ENCODE results near the gene R3HCC1L. TPM values are rescaled to one million over a fixed set of nuclear protein-coding genes. Genes with fewer than 3 reads are reported as not detected.

The R3HCC1L gene
- total RNA-seq, 2 experiments from 2014 or later = 13.2 to 13.3 TPM

DNA sequence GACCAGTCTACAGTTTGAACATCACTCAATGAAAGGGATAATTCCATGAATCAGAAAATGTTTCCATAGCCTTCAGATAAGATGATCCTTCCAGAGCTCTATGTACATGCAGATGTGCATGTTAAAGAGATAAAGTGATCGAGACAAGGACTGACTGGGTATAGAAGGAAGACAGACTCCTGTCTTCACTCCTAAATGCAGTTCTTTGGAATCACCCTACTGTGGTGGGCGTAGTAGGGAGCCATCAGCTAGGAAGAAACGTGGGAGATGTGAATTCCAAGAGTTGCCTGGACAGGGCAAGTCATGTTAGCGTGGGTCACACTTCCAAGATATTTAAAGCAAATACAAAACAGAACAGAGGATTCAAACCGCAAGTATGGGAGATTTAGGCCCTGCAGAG, 109.7 kb downstream of the R3HCC1L start:
- ChIA-PET CTCF (no interaction called here), POLR2A (no interaction called here)
- H3K36me3 Mint-ChIP-seq = peaks cover 38% of the 10 kb centered on the region
- H3K4me1 Mint-ChIP-seq (ENCODE audit: low read depth) = no peaks in the 10 kb centered on the region
- no peak for DNase-seq
- no peak overlapping the region for H3K27ac Mint-ChIP-seq
- H3K9me3 Mint-ChIP-seq = no peaks in the 10 kb centered on the region
- intact Hi-C loops (cut with micrococcal nuclease) = no loop called here
- no peaks in the 10 kb centered on the region for H3K27me3 Mint-ChIP-seq
- no peak overlapping the region for H3K4me3 Mint-ChIP-seq

DNA sequence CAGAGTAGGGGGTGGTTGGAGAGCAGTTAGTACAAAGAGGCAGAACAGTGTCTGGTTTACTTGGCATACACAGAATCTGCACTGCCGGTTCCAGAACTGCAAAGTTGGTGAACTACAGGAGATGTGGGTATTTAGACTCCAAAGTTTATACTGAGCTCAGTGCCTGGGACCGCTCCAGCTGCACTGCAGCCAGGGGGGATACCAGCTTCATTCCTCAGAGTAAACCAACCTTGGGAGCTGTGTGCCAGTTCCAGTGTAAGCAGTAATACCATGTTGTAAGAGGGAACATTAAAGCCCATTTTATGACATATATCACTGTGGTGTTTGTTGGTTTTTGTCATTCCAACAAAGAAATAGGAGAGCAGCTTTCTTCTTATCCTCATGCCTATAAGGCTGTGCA, 110.1 kb downstream of the R3HCC1L start:
- DNase-seq = no peak
- Mint-ChIP-seq H3K27ac (no peak overlapping the region), H3K4me3 (no peak overlapping the region), H3K27me3 (no peaks in the 10 kb centered on the region), H3K4me1 (ENCODE audit: low read depth) (no peaks in the 10 kb centered on the region), H3K36me3 (peaks cover 41% of the 10 kb centered on the region), H3K9me3 (no peaks in the 10 kb centered on the region)
- POLR2A ChIA-PET = no interaction called here
- CTCF ChIA-PET = no interaction called here
- intact Hi-C loops (cut with micrococcal nuclease) = no loop called here

DNA sequence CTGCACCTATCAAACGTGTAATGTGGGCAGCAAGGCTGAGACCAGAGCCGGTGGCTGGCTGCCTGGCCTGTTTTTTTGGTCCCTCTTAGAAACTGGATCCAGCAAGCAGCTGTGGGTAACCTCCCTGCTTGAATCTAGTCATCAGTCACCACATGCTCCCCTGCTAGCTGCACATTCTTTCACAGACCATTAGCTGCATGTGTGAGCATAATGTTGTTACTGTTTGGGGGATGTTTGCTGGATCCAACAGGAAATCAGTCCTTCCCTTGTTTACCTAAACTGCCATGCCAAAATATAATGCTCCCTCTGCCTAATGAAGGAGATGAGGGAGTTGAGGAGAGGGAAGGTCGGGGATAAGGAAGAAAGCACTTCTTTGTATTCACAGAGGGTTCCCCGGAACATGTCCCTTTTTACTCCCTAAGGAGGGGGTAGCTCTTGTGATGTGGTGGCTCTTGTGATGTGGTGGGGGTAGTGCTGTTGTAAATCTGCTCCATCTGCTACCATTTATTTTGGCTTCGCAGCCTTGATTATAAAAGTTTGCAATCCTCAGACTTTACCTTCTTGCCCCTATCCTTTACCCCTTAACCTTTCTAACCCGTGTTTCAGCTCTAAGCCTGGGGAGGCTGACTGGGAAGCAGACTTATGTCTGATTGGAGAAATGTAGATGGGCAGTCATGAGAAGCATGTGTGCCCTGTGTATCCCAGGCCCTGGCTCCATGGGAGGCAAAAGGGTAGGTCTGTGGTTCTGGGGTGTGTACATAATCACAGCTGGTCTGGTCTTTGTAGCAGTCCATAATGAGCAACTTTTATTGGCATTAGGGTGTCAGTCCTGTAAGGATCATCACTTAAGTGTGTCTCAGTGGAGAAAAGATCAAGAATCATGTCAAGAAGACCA, 112.7 kb downstream of the R3HCC1L start:
- ChIA-PET POLR2A (no interaction called here), CTCF (interaction anchor here (1.2 kb wide), 1 partner anchor 77 kb away, joined by 4 read pairs; no protein-coding TSS in a partner anchor)
- H3K27ac Mint-ChIP-seq = no peak overlapping the region
- peaks cover 37% of the 10 kb centered on the region for H3K36me3 Mint-ChIP-seq
- H3K9me3 Mint-ChIP-seq = no peaks in the 10 kb centered on the region
- H3K4me1 Mint-ChIP-seq (ENCODE audit: low read depth) = no peaks in the 10 kb centered on the region
- no peak for DNase-seq
- H3K27me3 Mint-ChIP-seq = no peaks in the 10 kb centered on the region
- intact Hi-C loops (cut with micrococcal nuclease) = no loop called here
- H3K4me3 Mint-ChIP-seq = no peak overlapping the region

DNA sequence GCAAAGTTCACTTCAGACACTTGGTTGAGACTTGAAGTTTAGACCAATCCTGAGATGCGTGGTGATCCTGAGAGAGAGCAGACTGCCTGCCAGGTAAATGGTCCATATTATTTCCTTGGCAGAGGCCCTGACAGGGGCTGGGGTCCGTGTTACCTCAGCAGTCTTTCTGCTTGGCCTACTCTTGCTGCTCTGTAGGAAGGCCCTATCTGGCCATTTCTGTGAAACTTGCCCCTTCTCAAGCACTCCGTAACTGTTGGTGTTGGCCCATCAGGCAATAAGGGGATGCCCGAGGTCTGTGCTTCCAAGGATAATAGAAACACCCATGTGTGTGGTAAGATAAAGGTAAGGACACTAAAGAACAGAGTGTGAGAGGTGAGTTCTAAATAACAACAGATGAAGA, 113.6 kb downstream of the R3HCC1L start:
- Mint-ChIP-seq H3K27ac (no peak overlapping the region), H3K36me3 (peaks cover 33% of the 10 kb centered on the region), H3K4me3 (no peak overlapping the region), H3K9me3 (no peaks in the 10 kb centered on the region), H3K4me1 (ENCODE audit: low read depth) (no peaks in the 10 kb centered on the region), H3K27me3 (no peaks in the 10 kb centered on the region)
- ChIA-PET CTCF (no interaction called here), POLR2A (no interaction called here)
- intact Hi-C loops (cut with micrococcal nuclease) = no loop called here
- DNase-seq = no peak

DNA sequence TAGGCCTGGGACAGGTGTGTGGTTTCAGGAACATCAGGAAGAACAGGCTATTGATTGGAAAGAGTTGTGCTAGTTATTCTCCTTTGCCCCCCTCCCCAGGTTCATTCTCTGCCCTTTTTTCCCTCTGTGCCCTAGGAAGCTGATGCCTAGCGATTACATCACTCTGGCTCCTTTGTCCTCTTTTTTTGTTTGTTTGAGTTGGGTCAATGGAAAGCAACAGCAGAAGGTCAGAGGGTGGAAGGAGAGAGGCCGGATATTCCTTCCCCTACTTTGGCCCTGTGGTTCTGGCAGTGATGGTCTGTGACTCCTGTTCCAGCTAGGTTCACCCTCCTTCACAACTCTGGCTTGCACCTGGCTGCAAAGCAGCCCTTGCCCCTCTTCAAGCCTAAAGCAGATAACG, 114.7 kb downstream of the R3HCC1L start:
- H3K27ac Mint-ChIP-seq = no peak overlapping the region
- CTCF ChIA-PET = no interaction called here
- POLR2A ChIA-PET = no interaction called here
- no peak overlapping the region for H3K4me3 Mint-ChIP-seq
- intact Hi-C loops (cut with micrococcal nuclease) = no loop called here
- H3K27me3 Mint-ChIP-seq = no peaks in the 10 kb centered on the region
- DNase-seq = no peak
- no peaks in the 10 kb centered on the region for H3K9me3 Mint-ChIP-seq
- no peaks in the 10 kb centered on the region for H3K4me1 Mint-ChIP-seq (ENCODE audit: low read depth)
- peaks cover 29% of the 10 kb centered on the region for H3K36me3 Mint-ChIP-seq

DNA sequence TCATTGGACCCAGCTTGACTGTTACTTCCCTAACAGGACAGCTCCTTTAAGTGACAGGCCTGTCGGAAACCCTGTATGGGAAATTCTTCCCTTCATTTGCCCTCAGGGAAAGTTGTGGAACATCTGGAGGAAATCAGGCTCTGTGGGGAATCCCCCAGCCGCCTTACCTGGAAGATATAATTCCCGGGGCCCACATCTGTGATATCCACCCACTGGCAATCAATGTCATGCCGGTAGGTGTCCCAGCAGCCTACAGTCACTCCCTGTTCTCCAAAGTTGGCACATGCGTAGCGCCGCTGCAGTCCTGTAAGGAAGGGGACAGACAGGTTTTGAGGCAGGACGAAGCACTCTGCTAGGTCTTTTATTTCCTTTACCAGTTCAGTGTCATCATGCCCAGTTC, 116.9 kb downstream of the R3HCC1L start:
- no peaks in the 10 kb centered on the region for H3K27me3 Mint-ChIP-seq
- peaks cover 19% of the 10 kb centered on the region for H3K36me3 Mint-ChIP-seq
- ChIA-PET CTCF (no interaction called here), POLR2A (no interaction called here)
- H3K27ac Mint-ChIP-seq = no peak overlapping the region
- no peak overlapping the region for H3K4me3 Mint-ChIP-seq
- DNase-seq = no peak
- H3K9me3 Mint-ChIP-seq = no peaks in the 10 kb centered on the region
- intact Hi-C loops (cut with micrococcal nuclease) = no loop called here
- H3K4me1 Mint-ChIP-seq (ENCODE audit: low read depth) = no peaks in the 10 kb centered on the region

DNA sequence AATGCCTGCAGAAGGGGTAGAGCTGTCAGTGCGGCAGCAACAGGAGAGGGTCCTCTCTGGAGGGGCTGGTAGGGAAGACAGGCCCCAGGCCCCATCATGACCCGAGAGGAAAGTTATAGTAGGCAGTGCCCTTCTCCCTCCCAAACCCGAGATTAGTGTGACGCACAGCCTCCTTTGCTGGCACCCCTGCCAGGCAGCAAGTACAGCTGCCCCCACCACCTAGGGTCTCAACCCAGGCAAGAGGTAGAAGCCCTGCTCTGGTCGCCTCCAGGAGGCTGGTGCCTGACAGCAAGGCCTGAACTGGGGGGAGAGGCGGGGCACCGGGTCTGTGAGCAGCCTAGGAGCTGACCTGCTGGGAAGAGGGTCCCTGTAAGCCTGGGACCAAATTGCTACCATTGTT, 118.0 kb downstream of the R3HCC1L start:
- ChIA-PET CTCF (interaction anchor here (2.0 kb wide), 1 partner anchor 82 kb away, joined by 7 read pairs; no protein-coding TSS in a partner anchor), POLR2A (no interaction called here)
- H3K9me3 Mint-ChIP-seq = no peaks in the 10 kb centered on the region
- H3K27ac Mint-ChIP-seq = no peak overlapping the region
- intact Hi-C loops (cut with micrococcal nuclease) = no loop called here
- H3K27me3 Mint-ChIP-seq = no peaks in the 10 kb centered on the region
- no peak overlapping the region for H3K4me3 Mint-ChIP-seq
- H3K36me3 Mint-ChIP-seq = peaks cover 15% of the 10 kb centered on the region
- H3K4me1 Mint-ChIP-seq (ENCODE audit: low read depth) = no peaks in the 10 kb centered on the region
- no peak for DNase-seq

DNA sequence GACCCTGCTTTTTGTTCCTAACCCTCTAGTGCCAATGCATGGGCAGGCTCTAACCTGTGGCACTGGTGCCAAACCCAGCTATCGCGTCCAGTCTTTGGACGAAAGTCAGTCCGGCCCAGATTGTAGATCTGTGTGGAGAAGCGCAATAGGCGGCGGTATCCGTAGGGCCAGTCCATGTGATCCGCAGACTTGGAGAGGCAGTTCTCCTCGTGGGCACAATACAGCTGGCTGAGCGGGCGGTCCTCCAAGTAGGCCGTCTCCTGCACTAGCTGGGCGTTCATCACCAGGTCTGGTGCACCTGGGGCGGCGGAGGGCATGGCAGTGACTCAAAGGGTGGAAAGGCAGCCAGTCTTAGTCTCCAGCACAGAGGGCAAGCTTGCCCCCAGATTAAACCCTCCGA, 119.0 kb downstream of the R3HCC1L start:
- intact Hi-C loops (cut with micrococcal nuclease) = no loop called here
- ChIA-PET CTCF (interaction anchor here (2.0 kb wide), 1 partner anchor 83 kb away, joined by 7 read pairs; no protein-coding TSS in a partner anchor), POLR2A (no interaction called here)
- no peak for DNase-seq
- H3K4me1 Mint-ChIP-seq (ENCODE audit: low read depth) = no peaks in the 10 kb centered on the region
- no peak overlapping the region for H3K27ac Mint-ChIP-seq
- H3K4me3 Mint-ChIP-seq = no peak overlapping the region
- no peaks in the 10 kb centered on the region for H3K27me3 Mint-ChIP-seq
- no peaks in the 10 kb centered on the region for H3K9me3 Mint-ChIP-seq
- H3K36me3 Mint-ChIP-seq = peaks cover 12% of the 10 kb centered on the region

DNA sequence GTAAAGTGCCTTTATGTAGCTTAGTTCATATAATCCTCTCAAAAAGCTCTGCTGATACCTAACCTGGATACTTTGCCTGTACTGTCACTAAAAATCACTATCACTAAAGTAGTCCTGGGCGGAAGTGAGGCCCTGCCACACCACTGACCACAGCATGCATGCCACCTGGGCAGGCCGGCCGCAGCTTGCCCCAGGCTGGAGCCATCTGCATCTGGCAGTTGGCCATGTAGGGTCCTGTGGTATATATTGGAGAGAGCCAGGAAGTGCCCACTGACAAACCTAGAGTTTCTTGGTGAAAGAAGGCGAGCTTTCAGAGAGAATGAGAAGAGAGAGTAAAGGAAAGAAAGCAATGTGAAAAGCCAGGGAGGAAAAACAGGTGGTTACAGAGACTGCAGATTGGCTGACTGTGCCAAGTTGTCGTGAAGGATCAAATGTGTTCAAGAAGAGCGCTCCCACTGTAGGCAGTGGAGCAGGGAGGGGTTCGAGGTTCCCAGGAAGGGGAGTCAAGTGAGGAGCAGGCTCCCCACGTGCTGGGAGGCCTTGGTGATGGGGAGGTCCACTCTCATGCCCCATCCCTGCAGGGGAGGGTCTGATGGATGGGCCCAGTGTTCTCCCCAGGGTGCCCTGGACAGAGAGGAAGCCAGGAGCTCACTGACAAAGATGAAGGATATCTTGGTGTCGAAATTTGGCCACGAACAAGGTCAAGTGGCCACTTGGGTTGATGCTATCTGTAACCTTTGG, 119.9 kb downstream of the R3HCC1L start:
- H3K4me3 Mint-ChIP-seq = no peak overlapping the region
- no peak for DNase-seq
- POLR2A ChIA-PET = no interaction called here
- H3K9me3 Mint-ChIP-seq = no peaks in the 10 kb centered on the region
- no peaks in the 10 kb centered on the region for H3K4me1 Mint-ChIP-seq (ENCODE audit: low read depth)
- intact Hi-C loops (cut with micrococcal nuclease) = no loop called here
- peaks cover 7% of the 10 kb centered on the region for H3K36me3 Mint-ChIP-seq
- CTCF ChIA-PET = interaction anchor here (2.0 kb wide), 1 partner anchor 84 kb away, joined by 7 read pairs; no protein-coding TSS in a partner anchor
- H3K27me3 Mint-ChIP-seq = no peaks in the 10 kb centered on the region
- no peak overlapping the region for H3K27ac Mint-ChIP-seq

DNA sequence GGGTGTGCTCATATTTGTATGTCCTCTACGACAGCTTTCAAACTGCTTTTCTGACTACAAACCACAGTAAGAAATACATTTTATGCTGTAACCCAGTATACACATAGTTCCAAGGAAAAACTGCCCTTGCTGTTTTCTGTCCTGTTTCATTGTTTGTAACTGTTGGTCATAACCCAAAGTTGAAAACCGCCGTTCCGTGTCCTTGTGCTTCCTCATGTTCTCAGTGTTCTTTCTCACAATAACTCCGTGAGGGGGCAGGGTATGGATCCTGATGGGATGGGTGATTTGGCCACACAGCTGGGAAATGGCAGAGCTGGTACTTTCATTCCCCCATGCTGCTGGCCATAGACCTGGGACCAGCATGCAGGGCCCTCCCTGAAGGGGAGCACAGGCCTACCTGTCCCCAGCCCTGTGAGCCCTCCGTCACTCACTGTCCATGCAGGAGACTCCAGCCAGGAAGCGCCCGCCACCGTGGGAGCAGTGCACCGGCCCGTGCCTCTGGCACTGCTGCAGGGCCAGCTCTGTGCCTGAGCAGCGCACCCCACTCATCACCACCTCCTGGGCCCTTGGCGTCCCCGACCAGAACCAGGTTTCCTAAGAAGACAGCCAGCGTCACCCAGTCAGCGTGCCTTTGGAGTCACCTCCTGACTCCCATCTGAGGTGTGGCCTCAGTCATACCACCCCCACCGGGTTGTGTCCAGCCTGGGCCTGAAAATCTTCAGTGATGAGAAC, 120.9 kb downstream of the R3HCC1L start:
- Mint-ChIP-seq H3K27me3 (no peaks in the 10 kb centered on the region), H3K4me1 (ENCODE audit: low read depth) (no peaks in the 10 kb centered on the region), H3K4me3 (no peak overlapping the region), H3K9me3 (no peaks in the 10 kb centered on the region), H3K36me3 (peaks cover 3% of the 10 kb centered on the region), H3K27ac (no peak overlapping the region)
- intact Hi-C loops (cut with micrococcal nuclease) = no loop called here
- no peak for DNase-seq
- ChIA-PET CTCF (no interaction called here), POLR2A (no interaction called here)

DNA sequence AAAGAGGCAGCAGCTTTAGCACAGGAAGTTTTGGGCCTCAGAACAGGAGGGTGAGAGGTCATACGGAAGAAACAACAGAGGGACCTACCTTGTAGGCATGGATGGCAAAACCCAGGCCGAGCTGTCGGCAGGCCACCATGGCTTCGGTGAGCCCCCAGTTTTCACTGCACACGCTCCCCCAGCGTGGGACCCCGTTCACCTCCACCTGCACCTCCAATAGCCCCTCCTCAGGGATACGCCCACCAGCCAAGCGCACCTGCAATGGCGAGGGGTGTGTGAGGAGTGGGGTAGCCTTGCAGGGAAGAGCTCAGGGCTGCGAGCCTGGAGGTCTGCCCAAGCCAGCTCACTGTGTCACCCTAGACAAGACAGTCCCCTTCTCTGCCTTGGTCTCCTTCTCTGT, 122.2 kb downstream of the R3HCC1L start:
- H3K27me3 Mint-ChIP-seq = no peaks in the 10 kb centered on the region
- H3K27ac Mint-ChIP-seq = no peak overlapping the region
- no peak for DNase-seq
- H3K4me3 Mint-ChIP-seq = no peak overlapping the region
- CTCF ChIA-PET = interaction anchor here (1.3 kb wide), 1 partner anchor 87 kb away, joined by 3 read pairs; no protein-coding TSS in a partner anchor
- peaks cover 3% of the 10 kb centered on the region for H3K36me3 Mint-ChIP-seq
- H3K4me1 Mint-ChIP-seq (ENCODE audit: low read depth) = no peaks in the 10 kb centered on the region
- intact Hi-C loops (cut with micrococcal nuclease) = no loop called here
- H3K9me3 Mint-ChIP-seq = no peaks in the 10 kb centered on the region
- POLR2A ChIA-PET = no interaction called here

DNA sequence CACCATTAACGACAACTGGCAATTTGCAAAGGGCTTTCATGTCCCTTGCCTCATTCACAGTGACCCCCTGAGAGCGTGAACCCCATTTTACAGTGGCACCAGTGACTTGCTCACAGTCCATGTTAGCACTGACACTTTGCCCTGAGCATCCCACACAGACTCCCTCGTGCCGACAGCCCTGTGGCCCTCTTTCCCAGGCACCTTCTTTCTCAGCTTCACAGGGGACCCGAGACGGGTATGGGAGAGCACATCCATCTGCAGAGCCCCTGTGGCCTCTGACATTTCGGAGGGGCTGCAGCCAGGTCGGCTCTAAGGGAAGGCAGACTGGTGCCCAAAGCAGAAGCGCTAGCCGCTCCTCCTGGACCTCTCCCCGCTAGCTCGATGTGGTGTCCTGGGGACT, 122.7 kb downstream of the R3HCC1L start:
- no peak for DNase-seq
- peaks cover 3% of the 10 kb centered on the region for H3K36me3 Mint-ChIP-seq
- no peak overlapping the region for H3K4me3 Mint-ChIP-seq
- intact Hi-C loops (cut with micrococcal nuclease) = no loop called here
- no peaks in the 10 kb centered on the region for H3K27me3 Mint-ChIP-seq
- H3K27ac Mint-ChIP-seq = no peak overlapping the region
- POLR2A ChIA-PET = no interaction called here
- no peaks in the 10 kb centered on the region for H3K9me3 Mint-ChIP-seq
- CTCF ChIA-PET = interaction anchor here (1.3 kb wide), 1 partner anchor 87 kb away, joined by 3 read pairs; no protein-coding TSS in a partner anchor
- H3K4me1 Mint-ChIP-seq (ENCODE audit: low read depth) = no peaks in the 10 kb centered on the region

All from activated CD4-positive, alpha-beta memory T cell treated with anti-CD3 and anti-CD28 coated beads for 36 hours (primary cell).